Measurements from ENCODE around the gene FCRL6. TPM values are rescaled to one million over a fixed set of nuclear protein-coding genes. Genes with fewer than 3 reads are reported as not detected.

Gene FCRL6
- total and polyA plus RNA-seq, 2 of the 13 experiments (the other 11 are each of a cell fraction or from before 2014, with no cell fraction given): not detected

GRCh38 chr1:159857889-159858288, 55.7 kb downstream of the FCRL6 start:
- Histone ChIP-seq H3K9me3 (ENCODE audit: low read length) (no peaks in the 10 kb centered on the region), H3K27me3 (ENCODE audit: control insufficient read depth in 1 of 2, insufficient read depth in 2 of 2, low read length in 2 of 2) (peaks cover 9 to 43% of the 10 kb centered on the region in 2 experiments; a peak in 4 of 5 replicates), H2AFZ (ENCODE audit: low read length) (no peak overlapping the region), H3K4me3 (replicated peaks in 1 of 3; ENCODE audit: insufficient read depth in 1 of 3, low read depth in 2 of 3, low read length in 3 of 3) (no peak overlapping the region), H4K20me1 (ENCODE audit: insufficient read depth, low read length) (no peaks in the 10 kb centered on the region), H3K27ac (ENCODE audit: extremely low read length, insufficient read depth, low read length) (no peak overlapping the region), H3K4me2 (ENCODE audit: low read depth, low read length) (no peak overlapping the region), H3K4me1 (ENCODE audit: insufficient read depth, low read length) (no peaks in the 10 kb centered on the region), H3K9ac (ENCODE audit: insufficient read depth, low read depth, low read length) (no peak overlapping the region), H3K36me3 (replicated peaks in 1 of 2; ENCODE audit: control insufficient read depth in 1 of 2, insufficient read depth in 2 of 2, low read length in 2 of 2) (no peaks in the 10 kb centered on the region), H3K79me2 (ENCODE audit: insufficient read depth, low read length) (no peaks in the 10 kb centered on the region)
- in situ Hi-C loops (cut with HindIII; ENCODE audit: extremely low pct_ligation_motif_present, low pct_unique_long_range_greater_than_20kb) (no loop called here), intact Hi-C loops (cut with micrococcal nuclease; ENCODE audit: unreplicated experiment) (no loop called here)
- ATAC-seq (no peak), DNase-seq (ENCODE audit: low spot score) (no peak), FAIRE-seq (no peak)
- ChIA-PET POLR2A (no interaction called here), CTCF (ENCODE audit: low intra/inter-chr PET ratio, low total read pairs) (no interaction called here)
- WGBS (ENCODE audit: low lambda C conversion rate): 29% methylated on average over 4 of the region's 6 CpGs
- no TSS peak for BruUV-seq (replicated peaks)
- TF ChIP-seq MNT (IDR thresholded peaks at IDR 0.05) (no peak), SP5 (CRISPR knock-in tag; IDR thresholded peaks at IDR 0.05; ENCODE audit: borderline replicate concordance, low read depth) (no peak), NKX3-1 (CRISPR knock-in tag; IDR thresholded peaks at IDR 0.05) (no peak), NFIB (CRISPR knock-in tag; IDR thresholded peaks at IDR 0.05; ENCODE audit: borderline replicate concordance) (no peak), ZNF484 (CRISPR knock-in tag; IDR thresholded peaks at IDR 0.05; ENCODE audit: borderline replicate concordance, low read depth) (no peak), NFATC3 (CRISPR knock-in tag; IDR thresholded peaks at IDR 0.05) (no peak), THAP11 (CRISPR knock-in tag; IDR thresholded peaks at IDR 0.05) (no peak), LCORL (IDR thresholded peaks at IDR 0.05) (no peak), LCORL (CRISPR knock-in tag; IDR thresholded peaks at IDR 0.05) (no peak), NFE2L2 (IDR thresholded peaks at IDR 0.05; ENCODE audit: low read length) (no peak), ZNF777 (CRISPR knock-in tag; IDR thresholded peaks at IDR 0.05) (no peak), ZHX2 (IDR thresholded peaks at IDR 0.05; ENCODE audit: low read depth) (no peak), ZHX2 (CRISPR knock-in tag; IDR thresholded peaks at IDR 0.05; ENCODE audit: borderline replicate concordance) (no peak), PAF1 (CRISPR knock-in tag; IDR thresholded peaks at IDR 0.05) (no peak)
- TF ChIP-seq, protein P1, sequence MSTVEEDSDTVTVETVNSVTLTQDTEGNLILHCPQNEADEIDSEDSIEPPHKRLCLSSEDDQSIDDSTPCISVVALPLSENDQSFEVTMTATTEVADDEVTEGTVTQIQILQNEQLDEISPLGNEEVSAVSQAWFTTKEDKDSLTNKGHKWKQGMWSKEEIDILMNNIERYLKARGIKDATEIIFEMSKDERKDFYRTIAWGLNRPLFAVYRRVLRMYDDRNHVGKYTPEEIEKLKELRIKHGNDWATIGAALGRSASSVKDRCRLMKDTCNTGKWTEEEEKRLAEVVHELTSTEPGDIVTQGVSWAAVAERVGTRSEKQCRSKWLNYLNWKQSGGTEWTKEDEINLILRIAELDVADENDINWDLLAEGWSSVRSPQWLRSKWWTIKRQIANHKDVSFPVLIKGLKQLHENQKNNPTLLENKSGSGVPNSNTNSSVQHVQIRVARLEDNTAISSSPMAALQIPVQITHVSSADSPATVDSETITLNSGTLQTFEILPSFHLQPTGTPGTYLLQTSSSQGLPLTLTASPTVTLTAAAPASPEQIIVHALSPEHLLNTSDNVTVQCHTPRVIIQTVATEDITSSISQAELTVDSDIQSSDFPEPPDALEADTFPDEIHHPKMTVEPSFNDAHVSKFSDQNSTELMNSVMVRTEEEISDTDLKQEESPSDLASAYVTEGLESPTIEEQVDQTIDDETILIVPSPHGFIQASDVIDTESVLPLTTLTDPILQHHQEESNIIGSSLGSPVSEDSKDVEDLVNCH (CRISPR knock-in tag; IDR thresholded peaks at IDR 0.05): no peak
- TF ChIP-seq, protein P2, sequence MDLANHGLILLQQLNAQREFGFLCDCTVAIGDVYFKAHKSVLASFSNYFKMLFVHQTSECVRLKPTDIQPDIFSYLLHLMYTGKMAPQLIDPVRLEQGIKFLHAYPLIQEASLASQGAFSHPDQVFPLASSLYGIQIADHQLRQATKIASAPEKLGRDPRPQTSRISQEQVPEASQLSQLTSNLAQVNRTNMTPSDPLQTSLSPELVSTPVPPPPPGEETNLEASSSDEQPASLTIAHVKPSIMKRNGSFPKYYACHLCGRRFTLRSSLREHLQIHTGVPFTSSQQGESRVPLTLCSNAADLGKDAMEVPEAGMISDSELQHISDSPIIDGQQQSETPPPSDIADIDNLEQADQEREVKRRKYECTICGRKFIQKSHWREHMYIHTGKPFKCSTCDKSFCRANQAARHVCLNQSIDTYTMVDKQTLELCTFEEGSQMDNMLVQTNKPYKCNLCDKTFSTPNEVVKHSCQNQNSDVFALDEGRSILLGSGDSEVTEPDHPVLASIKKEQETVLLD (CRISPR knock-in tag; IDR thresholded peaks at IDR 0.05; ENCODE audit: low read depth): no peak

Data from HepG2 (cell line).